ENCODE results near the gene IDI2. TPM values are rescaled to one million over a fixed set of nuclear protein-coding genes. Genes with fewer than 3 reads are reported as not detected.

Gene IDI2
- polyA plus RNA-seq, 1 donor, result not detected

DNA sequence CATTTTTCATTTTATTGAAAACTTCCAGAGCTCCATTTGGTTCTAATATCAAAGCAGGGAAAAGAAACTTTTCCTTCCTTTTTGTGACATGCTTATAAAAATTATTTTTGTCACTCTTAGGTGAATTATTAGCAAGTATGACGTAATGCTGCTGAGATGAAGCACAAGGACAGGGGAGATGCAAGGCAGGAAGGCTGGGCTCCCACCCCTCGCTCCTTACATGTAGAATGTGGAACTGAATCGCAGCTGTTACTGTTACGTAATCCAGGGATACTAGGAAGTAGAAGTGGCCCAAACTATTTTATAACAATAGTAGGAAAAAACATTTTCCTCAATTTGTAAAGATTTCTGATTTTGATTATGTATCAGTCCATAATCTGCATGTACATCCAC is 54.5 kb downstream of the IDI2 start:
- WGBS (ENCODE audit: insufficient coverage, low lambda C conversion rate), result no CpG with 5 or more reads among the region's 4 CpGs
- peaks cover 29% of the 10 kb centered on the region for H3K4me1 ChIP-seq (ENCODE audit: control insufficient read depth, insufficient read depth, low read length)
- H3K27ac ChIP-seq (ENCODE audit: low read length), result peak overlapping the region; percentile 68
- H3K9me3 ChIP-seq (ENCODE audit: control insufficient read depth, low read depth, low read length), result no peaks in the 10 kb centered on the region
- H3K4me3 ChIP-seq (ENCODE audit: low read length), result no peak overlapping the region
- DNase-seq, result peak; percentile 48 to 58
- no peaks in the 10 kb centered on the region for H3K36me3 ChIP-seq (ENCODE audit: control insufficient read depth, insufficient read depth, low read length)
- no peaks in the 10 kb centered on the region for H3K27me3 ChIP-seq (ENCODE audit: control insufficient read depth, insufficient read depth, low read length)

DNA sequence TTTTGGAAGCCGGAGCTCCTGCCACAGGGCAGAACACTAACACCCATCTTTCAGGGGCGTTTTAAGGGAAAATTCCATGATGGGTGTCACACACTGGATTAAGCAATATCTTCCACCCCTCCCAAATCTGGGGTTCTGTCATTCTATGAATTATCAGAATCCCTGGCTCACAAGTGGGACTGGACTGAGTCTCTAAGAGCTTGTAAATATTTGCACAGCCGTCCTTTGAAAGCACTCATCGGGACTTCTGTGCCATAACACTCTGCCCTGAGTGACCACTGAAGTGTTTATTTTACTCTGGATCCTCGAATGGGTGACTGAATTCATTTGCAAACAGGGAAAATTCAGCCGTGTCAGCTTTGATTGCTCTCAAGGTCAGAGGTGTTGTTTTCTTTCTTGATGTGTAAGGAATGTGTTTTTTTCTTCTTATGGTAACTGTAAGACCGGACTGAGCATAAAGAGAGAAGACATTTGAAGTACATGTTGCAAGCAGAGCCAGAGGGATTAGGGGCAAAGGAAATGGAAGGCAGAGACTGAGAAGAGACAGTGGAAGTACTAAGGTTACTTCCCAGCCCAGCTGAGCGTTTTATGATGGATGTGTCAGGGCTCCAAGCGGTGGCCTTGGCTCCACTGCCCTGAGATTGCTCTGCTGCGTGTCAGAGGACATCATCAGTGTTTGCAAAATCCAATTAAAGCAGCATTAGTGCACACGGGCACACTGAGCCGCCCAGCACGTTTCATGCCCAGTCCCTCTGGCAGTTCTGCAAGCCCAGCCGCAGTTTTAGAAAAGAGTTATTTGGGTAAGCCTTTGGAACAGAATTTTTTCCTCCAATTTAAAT is 55.1 kb downstream of the IDI2 start:
- H3K4me3 ChIP-seq (ENCODE audit: low read length), result no peak overlapping the region

DNA sequence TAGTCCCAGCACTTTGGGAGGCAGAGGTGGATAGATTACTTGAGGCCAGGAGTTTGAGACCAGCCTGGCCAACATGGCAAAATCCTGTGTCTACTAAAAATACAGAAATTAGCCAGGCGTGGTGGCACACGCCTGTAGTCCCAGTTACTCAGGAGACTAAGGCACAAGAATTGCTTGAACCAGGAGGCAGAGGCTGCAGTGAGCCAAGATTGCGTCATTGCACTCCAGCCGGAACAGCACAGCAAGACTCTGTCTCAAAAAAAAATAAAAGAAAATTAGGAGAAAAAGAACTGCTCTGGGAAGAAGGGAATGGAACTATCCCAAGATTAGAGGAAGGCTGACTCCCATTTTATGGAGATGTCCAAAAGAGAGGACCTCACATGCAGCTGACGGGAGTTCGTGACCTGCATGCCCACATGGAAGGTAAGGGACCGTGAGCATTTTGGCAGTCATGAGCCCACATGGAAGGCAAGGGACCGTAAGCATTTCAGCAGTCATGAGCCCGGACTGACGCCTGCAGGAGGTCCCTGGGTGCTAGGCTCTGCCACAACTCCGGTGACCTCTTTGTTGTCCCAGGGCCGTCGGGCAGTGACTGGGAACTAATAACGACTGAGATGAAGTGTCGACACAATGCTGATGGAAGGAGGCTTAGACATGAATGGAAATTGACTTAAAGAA is 56.0 kb downstream of the IDI2 start:
- no CpG with 5 or more reads among the region's 15 CpGs for WGBS (ENCODE audit: insufficient coverage, low lambda C conversion rate)
- Histone ChIP-seq H3K4me3 (ENCODE audit: low read length) (no peak overlapping the region), H3K9me3 (ENCODE audit: control insufficient read depth, low read depth, low read length) (peaks cover 4% of the 10 kb centered on the region), H3K4me1 (ENCODE audit: control insufficient read depth, insufficient read depth, low read length) (peaks cover 33% of the 10 kb centered on the region), H3K27ac (ENCODE audit: low read length) (peak overlapping the region; percentile 68), H3K27me3 (ENCODE audit: control insufficient read depth, insufficient read depth, low read length) (no peaks in the 10 kb centered on the region), H3K36me3 (ENCODE audit: control insufficient read depth, insufficient read depth, low read length) (no peaks in the 10 kb centered on the region)
- peak in 1 of 2 donors; percentile 10 for DNase-seq

More for the DNA sequence above, 55.1 kb downstream of the IDI2 start:
- WGBS (ENCODE audit: insufficient coverage, low lambda C conversion rate), result 0% methylated on average over 1 of the region's 14 CpGs
- no peaks in the 10 kb centered on the region for H3K27me3 ChIP-seq (ENCODE audit: control insufficient read depth, insufficient read depth, low read length)
- H3K27ac ChIP-seq (ENCODE audit: low read length), result peak overlapping the region; percentile 68
- no peaks in the 10 kb centered on the region for H3K36me3 ChIP-seq (ENCODE audit: control insufficient read depth, insufficient read depth, low read length)
- DNase-seq, result peak; percentile 82 to 88
- H3K9me3 ChIP-seq (ENCODE audit: control insufficient read depth, low read depth, low read length), result no peaks in the 10 kb centered on the region
- H3K4me1 ChIP-seq (ENCODE audit: control insufficient read depth, insufficient read depth, low read length), result peaks cover 29% of the 10 kb centered on the region

Other genes starting within 250 kb of the IDI2 start
- 54.0 TPM for gene LARP4B, start 94.2 kb downstream of the IDI2 start, polyA plus RNA-seq
- gene GTPBP4, start 37.4 kb downstream of the IDI2 start, polyA plus RNA-seq, result 41.4 TPM
- gene IDI1, start 23.3 kb upstream of the IDI2 start, polyA plus RNA-seq, result 66.5 TPM
- 14.2 TPM for gene WDR37, start 30.5 kb upstream of the IDI2 start, polyA plus RNA-seq